ENCODE results near the gene SLC12A3. TPM values are rescaled to one million over a fixed set of nuclear protein-coding genes. Genes with fewer than 3 reads are reported as not detected.

The SLC12A3 gene
- polyA plus RNA-seq, 3 donors: 0.03 TPM; not detected in 2

DNA sequence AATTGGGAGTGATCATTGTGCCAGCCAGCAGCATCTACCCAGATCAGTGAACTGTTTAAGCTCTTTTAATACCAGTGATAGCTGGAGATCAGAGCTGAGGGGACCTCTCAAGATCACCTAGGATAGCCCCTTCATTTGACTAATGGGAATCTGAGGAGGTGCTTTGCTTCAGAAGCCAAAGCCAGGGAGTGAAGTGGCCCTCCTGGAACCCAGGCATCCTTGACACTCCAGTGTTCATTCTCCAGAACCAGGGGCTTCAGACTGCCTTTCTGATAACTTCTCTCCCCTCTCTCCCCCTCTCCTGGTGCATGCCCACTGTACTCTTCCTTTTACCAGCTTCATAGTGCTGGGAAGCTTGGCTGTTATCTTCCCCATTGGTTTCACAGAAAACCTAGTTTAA, 48.0 kb upstream of the SLC12A3 start:
- Histone ChIP-seq H3K27ac (ENCODE audit: low read depth in 1 of 2, low read length in 2 of 2) (no peak overlapping the region), H3K4me1 (ENCODE audit: control insufficient read depth in 1 of 2, insufficient read depth in 2 of 2, low read length in 2 of 2) (no peaks in the 10 kb centered on the region), H3K36me3 (replicated peaks in 1 of 2; ENCODE audit: control insufficient read depth in 1 of 2, insufficient read depth in 2 of 2, low read length in 2 of 2) (peaks cover 30 to 63% of the 10 kb centered on the region in 2 donors), H4K20me1 (ENCODE audit: insufficient read depth, low read length) (no peaks in the 10 kb centered on the region), H3K9me3 (replicated peaks in 1 of 2; ENCODE audit: control insufficient read depth in 1 of 2, insufficient read depth in 1 of 2, low read length in 2 of 2) (no peaks in the 10 kb centered on the region), H3K27me3 (ENCODE audit: control insufficient read depth in 2 of 2, insufficient read depth in 2 of 2, low read length in 2 of 2) (no peaks in the 10 kb centered on the region), H3K9ac (ENCODE audit: insufficient read depth, low read length, poor library complexity, severe bottlenecking) (no peak overlapping the region), H3K4me2 (replicated peaks; ENCODE audit: extremely low read depth, low read length, poor library complexity, severe bottlenecking) (no peak overlapping the region), H3K4me3 (replicated peaks in 1 of 3; ENCODE audit: low read depth in 2 of 3, low read length in 3 of 3) (no peak overlapping the region), H2AFZ (ENCODE audit: insufficient read depth, low read depth, low read length, poor library complexity, severe bottlenecking) (no peak overlapping the region), H3K79me2 (ENCODE audit: insufficient read depth, low read length) (no peaks in the 10 kb centered on the region)
- H3K27ac Mint-ChIP-seq: no peak overlapping the region
- TF ChIP-seq, protein P1, sequence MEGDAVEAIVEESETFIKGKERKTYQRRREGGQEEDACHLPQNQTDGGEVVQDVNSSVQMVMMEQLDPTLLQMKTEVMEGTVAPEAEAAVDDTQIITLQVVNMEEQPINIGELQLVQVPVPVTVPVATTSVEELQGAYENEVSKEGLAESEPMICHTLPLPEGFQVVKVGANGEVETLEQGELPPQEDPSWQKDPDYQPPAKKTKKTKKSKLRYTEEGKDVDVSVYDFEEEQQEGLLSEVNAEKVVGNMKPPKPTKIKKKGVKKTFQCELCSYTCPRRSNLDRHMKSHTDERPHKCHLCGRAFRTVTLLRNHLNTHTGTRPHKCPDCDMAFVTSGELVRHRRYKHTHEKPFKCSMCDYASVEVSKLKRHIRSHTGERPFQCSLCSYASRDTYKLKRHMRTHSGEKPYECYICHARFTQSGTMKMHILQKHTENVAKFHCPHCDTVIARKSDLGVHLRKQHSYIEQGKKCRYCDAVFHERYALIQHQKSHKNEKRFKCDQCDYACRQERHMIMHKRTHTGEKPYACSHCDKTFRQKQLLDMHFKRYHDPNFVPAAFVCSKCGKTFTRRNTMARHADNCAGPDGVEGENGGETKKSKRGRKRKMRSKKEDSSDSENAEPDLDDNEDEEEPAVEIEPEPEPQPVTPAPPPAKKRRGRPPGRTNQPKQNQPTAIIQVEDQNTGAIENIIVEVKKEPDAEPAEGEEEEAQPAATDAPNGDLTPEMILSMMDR (IDR thresholded peaks at IDR 0.05): no peak
- peaks cover 6% of the 10 kb centered on the region for H3K4me1 Mint-ChIP-seq
- intact Hi-C loops (cut with micrococcal nuclease): no loop called here
- no peaks in the 10 kb centered on the region for H3K27me3 Mint-ChIP-seq (ENCODE audit: low read depth in 3 of 3)
- peaks cover 41 to 47% of the 10 kb centered on the region in 2 donors for H3K36me3 Mint-ChIP-seq
- H3K4me3 Mint-ChIP-seq: no peak overlapping the region
- no peaks in the 10 kb centered on the region for H3K9me3 Mint-ChIP-seq
- DNase-seq: no peak

DNA sequence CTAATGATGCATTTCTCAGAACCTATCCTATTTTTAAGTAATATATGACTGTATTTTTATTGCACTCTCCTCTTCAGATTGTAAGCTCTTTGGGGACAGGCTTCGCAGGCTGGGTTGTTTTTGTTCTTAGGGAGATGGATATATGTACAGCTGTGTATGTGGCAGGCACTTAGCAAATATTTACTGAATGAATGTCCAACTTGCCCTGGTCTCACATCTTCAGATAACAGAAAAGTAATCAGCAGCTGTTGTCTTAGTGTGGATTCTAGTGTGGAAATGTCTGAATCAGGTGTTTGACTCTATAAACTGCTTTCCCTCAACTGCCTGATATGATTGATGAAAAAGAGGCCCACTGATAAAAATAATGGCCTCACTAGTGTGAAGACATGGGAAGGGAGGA, 47.1 kb upstream of the SLC12A3 start:
- Histone ChIP-seq H3K27me3 (ENCODE audit: control insufficient read depth in 2 of 2, insufficient read depth in 2 of 2, low read length in 2 of 2) (no peaks in the 10 kb centered on the region), H3K79me2 (ENCODE audit: insufficient read depth, low read length) (no peaks in the 10 kb centered on the region), H3K4me2 (replicated peaks; ENCODE audit: extremely low read depth, low read length, poor library complexity, severe bottlenecking) (no peak overlapping the region), H3K36me3 (replicated peaks in 1 of 2; ENCODE audit: control insufficient read depth in 1 of 2, insufficient read depth in 2 of 2, low read length in 2 of 2) (peaks cover 35 to 72% of the 10 kb centered on the region in 2 donors), H3K9ac (ENCODE audit: insufficient read depth, low read length, poor library complexity, severe bottlenecking) (no peak overlapping the region), H4K20me1 (ENCODE audit: insufficient read depth, low read length) (no peaks in the 10 kb centered on the region), H3K27ac (ENCODE audit: low read depth in 1 of 2, low read length in 2 of 2) (no peak overlapping the region), H3K4me3 (replicated peaks in 1 of 3; ENCODE audit: low read depth in 2 of 3, low read length in 3 of 3) (no peak overlapping the region), H2AFZ (ENCODE audit: insufficient read depth, low read depth, low read length, poor library complexity, severe bottlenecking) (no peak overlapping the region), H3K9me3 (replicated peaks in 1 of 2; ENCODE audit: control insufficient read depth in 1 of 2, insufficient read depth in 1 of 2, low read length in 2 of 2) (no peaks in the 10 kb centered on the region), H3K4me1 (ENCODE audit: control insufficient read depth in 1 of 2, insufficient read depth in 2 of 2, low read length in 2 of 2) (no peaks in the 10 kb centered on the region)
- TF ChIP-seq, protein P1 (IDR thresholded peaks at IDR 0.05): no peak
- H3K4me1 Mint-ChIP-seq: peaks cover 4% of the 10 kb centered on the region
- no peaks in the 10 kb centered on the region for H3K9me3 Mint-ChIP-seq
- peaks cover 48 to 50% of the 10 kb centered on the region in 2 donors for H3K36me3 Mint-ChIP-seq
- intact Hi-C loops (cut with micrococcal nuclease): no loop called here
- no CpG with 5 or more reads among the region's 1 CpG for WGBS (ENCODE audit: insufficient coverage)
- DNase-seq: no peak
- no peak overlapping the region for H3K27ac Mint-ChIP-seq
- no peaks in the 10 kb centered on the region for H3K27me3 Mint-ChIP-seq (ENCODE audit: low read depth in 3 of 3)
- H3K4me3 Mint-ChIP-seq: no peak overlapping the region

All from CD14-positive monocyte (primary cell).